22Rv1 (cell line): ENCODE data around the gene NAB2.

Experiments used
- CTCF ChIP-seq: fragments of 450-650 bp; IDR thresholded peaks from 2 replicates; pipeline ENCODE4 v1.5.1; 2017; ENCODE audit warnings: mild to moderate bottlenecking
- ZFX ChIP-seq: fragments of 450-650 bp; IDR thresholded peaks from 2 replicates; pipeline ENCODE4 v1.6.1; 2017; ENCODE audit warnings: antibody characterized with exemption, borderline replicate concordance

GRCh38 chr12:57098546-57098945 is 9.6 kb downstream of the NAB2 start:
- TF ChIP-seq CTCF (no peak), ZFX (no peak)
